OCI-LY3 (cell line): Measurements from ENCODE around the gene CDH4.

Source experiments
- H2AFZ ChIP-seq: fragments of 200-600, 300-600 bp; shearing (Covaris generic); 2 replicates; pipeline ENCODE4 v1.6.0; 2014; ENCODE audit warnings: antibody characterized with exemption, low read depth, low read length
- H3K27ac ChIP-seq: fragments of 200-600, 300-600 bp; sonication (generic); 2 replicates; pipeline ENCODE4 v1.5.1; 2014; ENCODE audit warnings: mild to moderate bottlenecking, low read length, moderate library complexity, mixed read lengths
- H3K27me3 ChIP-seq: fragments of 200-600, 300-600 bp; sonication (generic); 2 replicates; pipeline ENCODE4 v1.6.1; 2014; ENCODE audit warnings: low read depth, low read length, mixed read lengths
- H3K36me3 ChIP-seq: fragments of 200-600, 300-600 bp; sonication (generic); replicated peaks from 2 replicates; pipeline ENCODE3; 2014; ENCODE audit warnings: low read depth, low read length, mixed read lengths
- H3K4me1 ChIP-seq: fragments of 300-600, 200-600 bp; sonication (generic); 2 replicates; pipeline ENCODE4 v1.6.1; 2014; ENCODE audit warnings: low read length, mixed read lengths
- H3K4me2 ChIP-seq: fragments of 200-600, 300-600 bp; sonication (generic); 2 replicates; pipeline ENCODE4 v1.6.1; 2014; ENCODE audit warnings: low read length, mixed read lengths
- H3K4me3 ChIP-seq: fragments of 300-600, 200-600 bp; sonication (generic); 2 replicates; pipeline ENCODE4 v1.5.1; 2014; ENCODE audit warnings: antibody characterized with exemption, mild to moderate bottlenecking, low read length, moderate library complexity
- H3K79me2 ChIP-seq: fragments of 300-600, 200-600 bp; shearing (Covaris generic); 2 replicates; pipeline ENCODE4 v1.6.1; 2014; ENCODE audit warnings: mild to moderate bottlenecking, low read length, mixed read lengths
- H3K9ac ChIP-seq: fragments of 300-600, 200-600 bp; shearing (Covaris generic); 2 replicates; pipeline ENCODE4 v1.6.0; 2014; ENCODE audit warnings: mild to moderate bottlenecking, low read length, moderate library complexity
- H3K9me3 ChIP-seq: fragments of 200-600, 300-600 bp; shearing (Covaris generic); 2 replicates; pipeline ENCODE4 v1.6.1; 2014; ENCODE audit warnings: low read length, mixed read lengths; ENCODE audit not compliant: insufficient read depth
- H4K20me1 ChIP-seq: fragments of 200-600, 300-600 bp; sonication (generic); 2 replicates; pipeline ENCODE4 v1.6.1; 2016; ENCODE audit warnings: low read length, mixed read lengths; ENCODE audit not compliant: insufficient read depth
- CTCF ChIP-seq: fragments of 200-600, 300-600 bp; sonication (generic); IDR thresholded peaks from 2 replicates; pipeline ENCODE4 v1.5.1; 2014; ENCODE audit warnings: antibody characterized with exemption, low read length, low read depth
- EZH2phosphoT487 ChIP-seq: fragments of 200-600 bp; shearing (Covaris generic); IDR thresholded peaks from 2 replicates; pipeline ENCODE4 v1.6.1; 2018; ENCODE audit warnings: antibody characterized with exemption, mixed run types, low read depth

CDH4 gene

GRCh38 chr20:61628480-61628879, 376.4 kb downstream of the CDH4 start:
- Histone ChIP-seq H3K4me1 (no peaks in the 10 kb centered on the region), H3K27ac (no peak overlapping the region), H3K27me3 (no peaks in the 10 kb centered on the region; the same call in 1 of the 2 replicates), H3K4me2 (no peak overlapping the region), H2AFZ (no peak overlapping the region), H4K20me1 (no peaks in the 10 kb centered on the region), H3K36me3 (no peaks in the 10 kb centered on the region), H3K9ac (no peak overlapping the region), H3K4me3 (no peak overlapping the region), H3K79me2 (no peaks in the 10 kb centered on the region), H3K9me3 (no peaks in the 10 kb centered on the region)
- TF ChIP-seq CTCF (no peak), EZH2phosphoT487 (no peak)

GRCh38 chr20:61628901-61629601, 377.0 kb downstream of the CDH4 start:
- Histone ChIP-seq H3K9me3 (no peaks in the 10 kb centered on the region), H3K4me1 (no peaks in the 10 kb centered on the region), H3K9ac (no peak overlapping the region), H4K20me1 (no peaks in the 10 kb centered on the region), H3K27me3 (no peaks in the 10 kb centered on the region; the same call in 1 of the 2 replicates), H3K27ac (no peak overlapping the region), H3K4me3 (no peak overlapping the region), H3K36me3 (no peaks in the 10 kb centered on the region), H3K79me2 (no peaks in the 10 kb centered on the region), H2AFZ (no peak overlapping the region), H3K4me2 (no peak overlapping the region)
- TF ChIP-seq EZH2phosphoT487 (no peak), CTCF (no peak)

GRCh38 chr20:61629602-61630390, 377.7 kb downstream of the CDH4 start:
- H3K36me3 ChIP-seq: no peaks in the 10 kb centered on the region
- H3K9me3 ChIP-seq: no peaks in the 10 kb centered on the region
- no peak overlapping the region for H3K27ac ChIP-seq
- no peaks in the 10 kb centered on the region for H4K20me1 ChIP-seq
- TF ChIP-seq EZH2phosphoT487 (no peak), CTCF (no peak)
- H3K4me1 ChIP-seq: no peaks in the 10 kb centered on the region
- no peak overlapping the region for H3K4me3 ChIP-seq
- H3K9ac ChIP-seq: no peak overlapping the region
- no peaks in the 10 kb centered on the region for H3K79me2 ChIP-seq
- no peak overlapping the region for H3K4me2 ChIP-seq
- H3K27me3 ChIP-seq: no peaks in the 10 kb centered on the region; the same call in 1 of the 2 replicates
- H2AFZ ChIP-seq: no peak overlapping the region

GRCh38 chr20:61630391-61630650, 378.3 kb downstream of the CDH4 start:
- H3K79me2 ChIP-seq: no peaks in the 10 kb centered on the region
- no peak overlapping the region for H3K27ac ChIP-seq
- TF ChIP-seq CTCF (no peak), EZH2phosphoT487 (no peak)
- H3K27me3 ChIP-seq: no peaks in the 10 kb centered on the region; the same call in 1 of the 2 replicates
- H3K4me2 ChIP-seq: no peak overlapping the region
- no peaks in the 10 kb centered on the region for H3K36me3 ChIP-seq
- H3K4me1 ChIP-seq: no peaks in the 10 kb centered on the region
- H3K9me3 ChIP-seq: no peaks in the 10 kb centered on the region
- no peak overlapping the region for H3K9ac ChIP-seq
- H4K20me1 ChIP-seq: no peaks in the 10 kb centered on the region
- H3K4me3 ChIP-seq: no peak overlapping the region
- H2AFZ ChIP-seq: no peak overlapping the region
